CD4-positive, CD25-positive, alpha-beta regulatory T cell (primary cell): Measurements from ENCODE around the gene CLHC1. TPM values are rescaled to one million over a fixed set of nuclear protein-coding genes. Genes with fewer than 3 reads are reported as not detected.
"Not testable (repeated sequence)": the region's sequence is repeated elsewhere in the genome, so short reads cannot be mapped to it uniquely, and the experiment has no call there.

ENCODE experiments used
- ATAC-seq, 2 donors: fragments of 150-1000 bp; cut with Tn5 transposase; one replicate each; pipeline ENCODE4 v1.10.0; 2021; ENCODE audit warnings: low read depth in 2 of 2, moderate number of reproducible peaks in 2 of 2, moderate library complexity in 1 of 2
- DNase-seq, 3 donors: peaks; one replicate each; pipeline versions ENCODE4 v3.0.0 to v3.0.0-alpha.2; 2012 to 2022; ENCODE audit warnings: mixed read lengths in 1 of 3
- H3K27ac ChIP-seq: one replicate; pipeline ENCODE4 v1.7.0; 2013; ENCODE audit warnings: mild to moderate bottlenecking, low read length; ENCODE audit not compliant: insufficient read depth, poor library complexity, severe bottlenecking
- H3K27me3 ChIP-seq: one replicate; pipeline ENCODE4 v1.7.0; 2013; ENCODE audit warnings: low read length; ENCODE audit not compliant: control insufficient read depth, insufficient read depth
- H3K36me3 ChIP-seq: one replicate; pipeline ENCODE4 v1.7.0; 2013; ENCODE audit warnings: mild to moderate bottlenecking, low read length, moderate library complexity; ENCODE audit not compliant: control insufficient read depth, insufficient read depth
- H3K4me1 ChIP-seq: 2 replicates; pipeline ENCODE4 v1.7.0; 2013; ENCODE audit warnings: mild to moderate bottlenecking, low read length; ENCODE audit not compliant: insufficient read depth, control insufficient read depth, poor library complexity, severe bottlenecking
- H3K4me3 ChIP-seq: one replicate; pipeline ENCODE4 v1.7.0; 2013; ENCODE audit warnings: low read depth, mild to moderate bottlenecking, low read length, moderate library complexity
- H3K9me3 ChIP-seq, 2 experiments: 1 replicate in 1 of 2; 2 replicates in 1 of 2; pipeline ENCODE4 v1.7.0; 2013; ENCODE audit warnings: low read length in 2 of 2, mild to moderate bottlenecking in 1 of 2, moderate library complexity in 1 of 2; ENCODE audit not compliant: control insufficient read depth in 2 of 2
- H3K27ac Mint-ChIP-seq, 3 donors: one replicate each; pipeline ENCODE4 v1.8.0; 2020 to 2022; ENCODE audit warnings: mild to moderate bottlenecking in 3 of 3, mixed read lengths in 3 of 3, moderate library complexity in 2 of 3
- H3K27me3 Mint-ChIP-seq: one replicate; pipeline ENCODE4 v1.8.0; 2022; ENCODE audit warnings: mild to moderate bottlenecking, mixed read lengths
- H3K36me3 Mint-ChIP-seq: one replicate; pipeline ENCODE4 v1.8.0; 2020; ENCODE audit warnings: mixed read lengths
- H3K4me1 Mint-ChIP-seq, 4 donors: one replicate each; pipeline ENCODE4 v1.8.0; 2020 to 2022; ENCODE audit warnings: mixed read lengths in 4 of 4, mild to moderate bottlenecking in 1 of 4
- H3K4me3 Mint-ChIP-seq, 4 donors: one replicate each; pipeline ENCODE4 v1.8.0; 2020 to 2022; ENCODE audit warnings: mild to moderate bottlenecking in 4 of 4, mixed read lengths in 4 of 4, moderate library complexity in 3 of 4
- H3K9me3 Mint-ChIP-seq, 7 donors: one replicate each; pipeline ENCODE4 v1.8.0; 2020 to 2022; ENCODE audit warnings: mixed read lengths in 7 of 7, mild to moderate bottlenecking in 3 of 7, moderate library complexity in 2 of 7
- polyA plus RNA-seq, 4 donors: library from polyadenylated mRNA; unstranded; fragments of 300-500 nt; fragmentation: Illumina TruSeq; gene quantifications; one replicate each; pipeline ENCODE4 v1.2.3, GENCODE V29; 2021
- total RNA-seq: library from RNA; stranded (reverse); gene quantifications from one replicate; pipeline ENCODE4 v1.2.3, GENCODE V29; 2022

CLHC1 gene
- total and polyA plus RNA-seq, 5 donors from 2014 or later: 1.6 to 10.6 (median 2.1) TPM

DNA sequence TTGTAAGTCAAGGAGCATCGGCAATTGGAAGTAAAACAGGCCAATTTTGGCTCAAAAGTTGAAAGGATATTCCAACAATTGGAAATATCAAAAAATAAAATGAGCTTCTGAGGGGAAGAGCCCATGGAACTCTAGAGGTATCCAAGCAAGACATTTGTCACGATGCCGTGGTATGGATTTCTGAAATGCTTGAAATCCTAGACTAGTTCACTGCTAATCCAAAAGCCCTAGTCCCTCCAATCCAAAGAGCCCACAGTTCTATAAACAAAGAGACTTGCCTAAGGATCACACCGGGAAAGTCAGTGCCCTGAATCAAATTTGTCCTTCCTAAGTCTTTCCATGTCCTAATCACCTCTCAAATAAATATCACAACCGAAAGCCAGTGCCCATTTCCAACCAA is 85.1 kb downstream of the CLHC1 start:
- no peak overlapping the region for H3K27ac ChIP-seq
- no peaks in the 10 kb centered on the region for H3K9me3 ChIP-seq
- H3K27me3 ChIP-seq: no peaks in the 10 kb centered on the region
- no peak overlapping the region for H3K4me3 ChIP-seq
- Mint-ChIP-seq H3K4me3 (no peak overlapping the region), H3K27ac (no peak overlapping the region), H3K4me1 (peaks cover 5 to 15% (median 8%) of the 10 kb centered on the region in 4 donors), H3K36me3 (peaks cover 1% of the 10 kb centered on the region), H3K9me3 (peaks cover 0 to 1% (median 0%) of the 10 kb centered on the region in 7 donors), H3K27me3 (peaks cover 5% of the 10 kb centered on the region)
- H3K36me3 ChIP-seq: no peaks in the 10 kb centered on the region
- DNase-seq (no peak), ATAC-seq (no peak)
- H3K4me1 ChIP-seq: peaks cover 8% of the 10 kb centered on the region

- H3K4me3 ChIP-seq: no peak overlapping the region
- H3K9me3 Mint-ChIP-seq: peaks cover 0 to 1% (median 0%) of the 10 kb centered on the region in 7 donors
- ATAC-seq (no peak), DNase-seq (no peak)
- peaks cover 4% of the 10 kb centered on the region for H3K36me3 Mint-ChIP-seq
- H3K4me1 Mint-ChIP-seq: peaks cover 9 to 18% (median 14%) of the 10 kb centered on the region in 4 donors
- peaks cover 5% of the 10 kb centered on the region for H3K27me3 Mint-ChIP-seq
- peaks cover 12% of the 10 kb centered on the region for H3K4me1 ChIP-seq
- H3K4me3 Mint-ChIP-seq: no peak overlapping the region
- no peak overlapping the region for H3K27ac Mint-ChIP-seq
- H3K36me3 ChIP-seq: no peaks in the 10 kb centered on the region
- no peaks in the 10 kb centered on the region for H3K27me3 ChIP-seq
- no peaks in the 10 kb centered on the region for H3K9me3 ChIP-seq
- H3K27ac ChIP-seq: no peak overlapping the region
Observed at GRCh38 chr2:55146263-55146662, 85.8 kb downstream of the CLHC1 start.

DNA sequence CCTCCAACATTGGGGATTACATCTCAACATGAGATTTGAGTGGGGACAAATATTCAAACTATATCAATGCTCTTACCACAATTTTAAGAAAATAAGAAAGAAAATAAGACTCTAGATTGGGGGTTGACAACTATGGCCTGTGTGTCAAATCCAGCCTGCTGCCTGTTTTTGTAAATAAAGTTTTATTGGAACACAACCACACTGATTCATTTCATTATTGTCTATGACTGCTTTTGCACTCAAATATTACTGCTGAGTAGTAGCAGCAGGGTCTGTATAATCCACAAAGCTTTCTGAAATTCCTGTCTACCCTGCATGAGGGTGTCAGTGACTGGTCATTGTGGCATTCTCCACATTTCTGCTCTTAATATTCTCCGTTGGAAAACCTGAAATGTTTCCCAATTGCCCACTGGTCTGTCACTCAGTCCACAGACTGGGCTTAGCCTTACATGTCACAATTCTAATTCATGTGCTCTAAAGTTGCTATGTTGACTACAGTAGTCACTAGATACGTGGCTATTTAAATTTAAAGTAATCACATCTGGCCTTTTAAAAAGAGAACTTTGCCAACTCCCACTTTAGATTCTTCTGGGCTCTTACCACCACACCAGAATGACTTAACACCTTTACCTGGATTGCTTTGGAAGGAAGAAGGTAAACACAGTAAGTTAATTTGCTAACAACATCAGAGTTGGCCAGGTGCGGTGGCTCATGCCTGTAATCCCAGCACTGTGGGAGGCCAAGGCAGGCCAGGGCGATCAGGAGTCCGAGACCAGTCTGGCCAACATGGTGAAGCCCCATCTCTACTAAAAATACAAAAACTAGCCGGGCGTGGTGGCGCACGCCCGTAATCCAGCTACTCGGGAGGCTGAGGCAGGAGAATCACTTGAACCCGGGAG is 86.9 kb downstream of the CLHC1 start:
- Histone ChIP-seq H3K4me3 (no peak overlapping the region), H3K27ac (no peak overlapping the region), H3K4me1 (peaks cover 12% of the 10 kb centered on the region), H3K9me3 (no peaks in the 10 kb centered on the region), H3K36me3 (no peaks in the 10 kb centered on the region), H3K27me3 (no peaks in the 10 kb centered on the region)
- Mint-ChIP-seq H3K9me3 (peaks cover 0 to 1% (median 0%) of the 10 kb centered on the region in 7 donors), H3K4me1 (peaks cover 9 to 28% (median 19%) of the 10 kb centered on the region in 4 donors), H3K27ac (no peak overlapping the region), H3K27me3 (peaks cover 5% of the 10 kb centered on the region), H3K4me3 (no peak overlapping the region), H3K36me3 (peaks cover 4% of the 10 kb centered on the region)
- DNase-seq (no peak), ATAC-seq (no peak)

DNA sequence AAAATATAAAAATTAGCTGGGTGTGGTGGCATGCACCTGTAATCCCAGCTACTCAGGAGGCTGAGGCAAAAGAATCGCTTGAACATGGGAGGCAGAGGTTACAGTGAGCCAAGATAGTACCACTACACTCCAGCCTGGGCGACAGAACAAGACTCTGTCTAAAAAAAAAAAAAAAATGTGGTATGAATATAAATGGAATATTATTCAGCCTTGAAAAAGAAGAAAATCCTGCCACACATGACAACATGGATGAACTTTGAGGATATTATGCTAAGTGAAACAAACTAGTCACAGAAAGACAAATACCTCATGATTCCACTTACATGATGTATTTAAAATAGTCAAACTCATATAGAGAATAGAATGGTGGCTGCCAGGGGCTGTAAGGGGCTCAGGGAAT is 88.4 kb downstream of the CLHC1 start:
- H3K9me3 ChIP-seq, H3K36me3 Mint-ChIP-seq, H3K36me3 ChIP-seq, H3K4me3 Mint-ChIP-seq, H3K27ac ChIP-seq, H3K4me3 ChIP-seq, H3K27ac Mint-ChIP-seq, ATAC-seq, H3K27me3 ChIP-seq, H3K27me3 Mint-ChIP-seq, DNase-seq, H3K9me3 Mint-ChIP-seq: not testable (repeated sequence)
- H3K4me1 ChIP-seq: peaks cover 12% of the 10 kb centered on the region
- peaks cover 9 to 28% (median 19%) of the 10 kb centered on the region in 4 donors for H3K4me1 Mint-ChIP-seq

- Mint-ChIP-seq H3K9me3 (peaks cover 0 to 1% (median 0%) of the 10 kb centered on the region in 7 donors), H3K4me1 (peaks cover 9 to 32% (median 20%) of the 10 kb centered on the region in 4 donors), H3K4me3 (no peak overlapping the region), H3K36me3 (peaks cover 4% of the 10 kb centered on the region), H3K27ac (peak overlapping the region; percentile 33 to 93 (median 83)), H3K27me3 (peaks cover 5% of the 10 kb centered on the region)
- Histone ChIP-seq H3K4me3 (no peak overlapping the region), H3K27me3 (no peaks in the 10 kb centered on the region), H3K9me3 (no peaks in the 10 kb centered on the region), H3K36me3 (no peaks in the 10 kb centered on the region), H3K4me1 (peaks cover 12% of the 10 kb centered on the region), H3K27ac (no peak overlapping the region)
- no peak for ATAC-seq
- DNase-seq: no peak
Observed at GRCh38 chr2:55142518-55142917, 89.6 kb downstream of the CLHC1 start.

GRCh38 chr2:55141572-55142413 is 90.3 kb downstream of the CLHC1 start:
- Mint-ChIP-seq H3K4me1 (peaks cover 9 to 36% (median 24%) of the 10 kb centered on the region in 4 donors), H3K36me3 (peaks cover 4% of the 10 kb centered on the region), H3K27ac (peak overlapping the region; percentile 33 to 93 (median 83)), H3K4me3 (peak overlapping the region in 1 of 4 donors; percentile 26), H3K27me3 (peaks cover 5% of the 10 kb centered on the region), H3K9me3 (peaks cover 0 to 1% (median 0%) of the 10 kb centered on the region in 7 donors)
- Histone ChIP-seq H3K36me3 (no peaks in the 10 kb centered on the region), H3K4me1 (peaks cover 12% of the 10 kb centered on the region), H3K27me3 (no peaks in the 10 kb centered on the region), H3K9me3 (no peaks in the 10 kb centered on the region), H3K27ac (no peak overlapping the region), H3K4me3 (no peak overlapping the region)
- ATAC-seq: peak; percentile 53 to 64
- peak in 2 of 3 donors; percentile 12 to 72 for DNase-seq

GRCh38 chr2:55140316-55141219 is 91.5 kb downstream of the CLHC1 start:
- H3K27me3 ChIP-seq: no peaks in the 10 kb centered on the region
- H3K27ac ChIP-seq: no peak overlapping the region
- no peaks in the 10 kb centered on the region for H3K9me3 ChIP-seq
- H3K9me3 Mint-ChIP-seq: peaks cover 0 to 1% (median 0%) of the 10 kb centered on the region in 7 donors
- no peak for ATAC-seq
- peaks cover 12% of the 10 kb centered on the region for H3K4me1 ChIP-seq
- no peak overlapping the region for H3K4me3 Mint-ChIP-seq
- peak overlapping the region in 2 of 3 donors; percentile 42 to 83 for H3K27ac Mint-ChIP-seq
- H3K4me3 ChIP-seq: no peak overlapping the region
- H3K27me3 Mint-ChIP-seq: peaks cover 5% of the 10 kb centered on the region
- H3K36me3 ChIP-seq: no peaks in the 10 kb centered on the region
- peaks cover 4% of the 10 kb centered on the region for H3K36me3 Mint-ChIP-seq
- peaks cover 19 to 48% (median 32%) of the 10 kb centered on the region in 4 donors for H3K4me1 Mint-ChIP-seq
- DNase-seq: peak in 1 of 3 donors; percentile 15
